Vagina (tissue), 2 donors: ENCODE measurements around the gene EGFR. TPM values are rescaled to one million over a fixed set of nuclear protein-coding genes. Genes with fewer than 3 reads are reported as not detected.
A peak's percentile ranks its signal among the peaks of the same experiment; 100 is the strongest.

ENCODE experiments used
- DNase-seq, 2 donors: peaks; one replicate each; pipeline ENCODE4 v3.0.0-alpha.2; 2017; ENCODE audit errors: extremely low spot score in 2 of 2
- H3K27ac ChIP-seq: fragments of 200-600 bp; sonication (generic); one replicate; pipeline ENCODE4 v1.5.1; 2019
- H3K27me3 ChIP-seq: fragments of 200-600 bp; sonication (generic); one replicate; pipeline ENCODE4 v1.5.1; 2019
- H3K36me3 ChIP-seq, 2 donors: fragments of 200-600 bp; sonication (generic); one replicate each; pipeline ENCODE4 v1.5.1; 2017 to 2019
- H3K4me1 ChIP-seq: fragments of 200-600 bp; sonication (generic); one replicate; pipeline ENCODE4 v1.5.1; 2019
- H3K4me3 ChIP-seq, 2 donors: fragments of 200-600 bp; sonication (generic); 1 replicate in 1 of 2; 2 replicates in 1 of 2; pipeline ENCODE4 v1.5.1; 2016 to 2019
- H3K9me3 ChIP-seq: fragments of 200-600 bp; sonication (generic); one replicate; pipeline ENCODE4 v1.5.1; 2019
- CTCF ChIP-seq, 3 experiments: fragments of 450-650 bp in 2 of 3; fragments of 200-600 bp in 1 of 3; sonication (generic) in 1 of 3; IDR thresholded peaks; one replicate each; pipeline ENCODE4 v1.5.1; 2017 to 2019; ENCODE audit warnings: antibody characterized with exemption in 3 of 3, mild to moderate bottlenecking in 2 of 3, moderate library complexity in 2 of 3
- POLR2A ChIP-seq, 2 donors: fragments of 450-650 bp; IDR thresholded peaks; one replicate each; pipeline ENCODE4 v1.6.1; 2017; ENCODE audit warnings: antibody characterized with exemption in 2 of 2, mild to moderate bottlenecking in 2 of 2, moderate library complexity in 2 of 2
- POLR2AphosphoS5 ChIP-seq, 2 donors: sonication (generic); formaldehyde crosslinking; IDR thresholded peaks; one replicate each; pipeline ENCODE4 v1.9.0; 2017; ENCODE audit warnings: antibody characterized with exemption in 2 of 2, mild to moderate bottlenecking in 2 of 2, low read depth in 1 of 2; ENCODE audit not compliant: insufficient read depth in 1 of 2
- intact Hi-C: fragments of 100-400 bp; cut with DNase I; formaldehyde crosslinking; loops from one replicate; pipeline ENCODE4 v1.15.1; 2023
- total RNA-seq: library from RNA; depleted of rRNA; stranded (reverse); fragments of >200 nt; gene quantifications from one replicate; pipeline ENCODE4 v1.2.3, GENCODE V29; 2016

Gene EGFR
- total RNA-seq, 1 donor from 2014 or later = 130 TPM

DNA sequence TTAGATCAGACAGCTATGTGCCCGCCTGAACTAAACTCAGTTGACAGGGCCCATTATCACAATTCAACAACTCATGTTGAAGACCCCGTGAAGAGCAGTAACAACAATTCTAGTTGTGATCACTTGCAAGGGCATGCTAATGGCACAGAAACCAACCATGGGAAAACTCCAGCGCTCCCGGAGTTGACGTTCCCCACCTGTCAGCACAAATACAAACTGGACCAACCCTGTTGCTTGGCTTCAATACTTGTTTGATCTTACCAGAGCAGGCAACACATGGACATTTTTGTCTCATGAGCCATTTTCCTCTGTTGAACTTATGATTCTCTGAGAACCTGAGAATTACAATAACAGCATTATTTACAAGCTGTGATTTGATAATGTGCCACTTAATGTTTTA, 227.4 kb downstream of the EGFR start:
- no peak overlapping the region for H3K4me3 ChIP-seq
- H3K27me3 ChIP-seq = no peaks in the 10 kb centered on the region
- no peak overlapping the region for H3K27ac ChIP-seq
- intact Hi-C loops = no loop called here
- TF ChIP-seq CTCF (IDR thresholded peaks at IDR 0.05) = no peak
- TF ChIP-seq POLR2AphosphoS5 (IDR thresholded peaks at IDR 0.05; ENCODE audit: insufficient read depth in 1 of 2, low read depth in 1 of 2) = no peak
- TF ChIP-seq POLR2A (IDR thresholded peaks at IDR 0.05) = no peak
- H3K4me1 ChIP-seq = no peaks in the 10 kb centered on the region
- no peaks in the 10 kb centered on the region for H3K9me3 ChIP-seq
- no peak for DNase-seq
- H3K36me3 ChIP-seq = no peaks in the 10 kb centered on the region

GRCh38 chr7:55247428-55247827, 228.6 kb downstream of the EGFR start:
- no peaks in the 10 kb centered on the region for H3K4me1 ChIP-seq
- H3K9me3 ChIP-seq = no peaks in the 10 kb centered on the region
- H3K27me3 ChIP-seq = no peaks in the 10 kb centered on the region
- H3K27ac ChIP-seq = no peak overlapping the region
- DNase-seq = no peak
- H3K4me3 ChIP-seq = no peak overlapping the region
- intact Hi-C loops = no loop called here
- H3K36me3 ChIP-seq = no peaks in the 10 kb centered on the region
- TF ChIP-seq POLR2A (IDR thresholded peaks at IDR 0.05) = no peak
- no peak for TF ChIP-seq CTCF (IDR thresholded peaks at IDR 0.05)
- TF ChIP-seq POLR2AphosphoS5 (IDR thresholded peaks at IDR 0.05; ENCODE audit: insufficient read depth in 1 of 2, low read depth in 1 of 2) = no peak

DNA sequence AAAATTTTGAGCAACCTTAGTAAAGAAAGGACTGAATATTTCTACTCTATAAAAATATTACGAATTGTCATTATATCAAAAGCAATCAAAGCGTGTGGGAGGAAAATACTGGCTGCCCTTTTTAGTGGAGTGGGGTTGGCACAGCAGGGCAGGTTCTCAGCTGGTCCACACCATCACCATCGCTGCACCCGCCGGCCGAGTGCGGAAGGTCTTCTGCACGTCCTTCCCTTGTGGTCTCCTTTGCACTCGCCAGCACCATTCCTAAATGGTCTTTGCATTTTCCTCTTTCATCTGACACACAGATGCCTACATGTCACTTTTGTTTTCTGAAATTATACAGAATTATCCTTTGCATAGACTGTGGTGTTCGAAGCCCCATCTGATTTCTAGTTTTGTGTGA, 229.7 kb downstream of the EGFR start:
- Histone ChIP-seq H3K27me3 (no peaks in the 10 kb centered on the region), H3K9me3 (no peaks in the 10 kb centered on the region), H3K36me3 (no peaks in the 10 kb centered on the region), H3K4me1 (no peaks in the 10 kb centered on the region), H3K27ac (no peak overlapping the region), H3K4me3 (no peak overlapping the region)
- intact Hi-C loops = no loop called here
- no peak for TF ChIP-seq POLR2AphosphoS5 (IDR thresholded peaks at IDR 0.05; ENCODE audit: insufficient read depth in 1 of 2, low read depth in 1 of 2)
- TF ChIP-seq CTCF (IDR thresholded peaks at IDR 0.05) = no peak
- TF ChIP-seq POLR2A (IDR thresholded peaks at IDR 0.05) = no peak
- no peak for DNase-seq

- Histone ChIP-seq H3K4me1 (peaks cover 1% of the 10 kb centered on the region), H3K36me3 (no peaks in the 10 kb centered on the region), H3K4me3 (no peak overlapping the region), H3K27ac (no peak overlapping the region), H3K27me3 (no peaks in the 10 kb centered on the region), H3K9me3 (no peaks in the 10 kb centered on the region)
- no peak for DNase-seq
- intact Hi-C loops = no loop called here
- TF ChIP-seq POLR2AphosphoS5 (IDR thresholded peaks at IDR 0.05; ENCODE audit: insufficient read depth in 1 of 2, low read depth in 1 of 2) (no peak), CTCF (IDR thresholded peaks at IDR 0.05) (no peak), POLR2A (IDR thresholded peaks at IDR 0.05) (no peak)
Observed at GRCh38 chr7:55249332-55249731, 230.5 kb downstream of the EGFR start.

DNA sequence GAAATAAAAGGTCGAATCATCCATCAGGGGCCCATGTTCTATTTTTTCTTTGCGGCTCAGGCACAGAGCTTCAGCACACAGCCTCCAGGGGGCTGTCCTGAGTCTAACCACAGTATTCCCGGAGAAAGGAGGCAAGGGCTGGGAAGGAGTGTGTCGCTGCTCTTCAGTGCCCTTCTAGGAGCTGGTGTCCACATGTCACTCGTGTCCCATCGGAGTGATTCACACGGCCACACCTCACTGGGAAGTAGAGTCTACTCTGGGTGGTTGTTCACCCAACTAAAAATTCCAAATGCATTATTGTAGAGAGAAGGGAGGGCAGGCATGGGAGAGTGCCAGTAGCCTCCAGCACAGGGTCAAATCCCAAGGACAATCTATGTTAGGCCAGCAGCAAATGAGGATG, 231.5 kb downstream of the EGFR start:
- intact Hi-C loops = loop anchor here (5.0 to 10.0 kb wide), 2 partner anchors 236 to 463 kb away; partner anchors contain the start of gene EGFR
- no peak overlapping the region for H3K4me3 ChIP-seq
- no peak overlapping the region for H3K27ac ChIP-seq
- TF ChIP-seq POLR2AphosphoS5 (IDR thresholded peaks at IDR 0.05; ENCODE audit: insufficient read depth in 1 of 2, low read depth in 1 of 2) (no peak), CTCF (IDR thresholded peaks at IDR 0.05) (no peak), POLR2A (IDR thresholded peaks at IDR 0.05) (no peak)
- H3K36me3 ChIP-seq = no peaks in the 10 kb centered on the region
- DNase-seq = peak in 1 of 2 donors; percentile 61
- H3K27me3 ChIP-seq = no peaks in the 10 kb centered on the region
- no peaks in the 10 kb centered on the region for H3K9me3 ChIP-seq
- peaks cover 5% of the 10 kb centered on the region for H3K4me1 ChIP-seq
